ENCODE results near the gene HP1BP3. TPM values are rescaled to one million over a fixed set of nuclear protein-coding genes. Genes with fewer than 3 reads are reported as not detected.
"Not testable (repeated sequence)": the region's sequence is repeated elsewhere in the genome, so short reads cannot be mapped to it uniquely, and the experiment has no call there.

Gene HP1BP3
- polyA plus RNA-seq, 5 donors: 280 to 430 (median 419) TPM

- no peak for DNase-seq
Measured at GRCh38 chr1:20728371-20729154, 58.5 kb downstream of the HP1BP3 start.

GRCh38 chr1:20727746-20728316 lies 59.3 kb downstream of the HP1BP3 start:
- no peak for DNase-seq

GRCh38 chr1:20726932-20727745 lies 60.0 kb downstream of the HP1BP3 start:
- no peak for DNase-seq

- no peak for DNase-seq
Measured at GRCh38 chr1:20726118-20726911, 60.8 kb downstream of the HP1BP3 start.

- DNase-seq: no peak
Measured at GRCh38 chr1:20725189-20726117, 61.7 kb downstream of the HP1BP3 start.

- DNase-seq: no peak
Measured at GRCh38 chr1:20724364-20725188, 62.5 kb downstream of the HP1BP3 start.

GRCh38 chr1:20723537-20724363 lies 63.4 kb downstream of the HP1BP3 start:
- no peak for DNase-seq

- DNase-seq: no peak
Measured at GRCh38 chr1:20723159-20723536, 64.0 kb downstream of the HP1BP3 start.

- no peak for DNase-seq
Measured at GRCh38 chr1:20721117-20722061, 65.7 kb downstream of the HP1BP3 start.

GRCh38 chr1:20720631-20721091 lies 66.4 kb downstream of the HP1BP3 start:
- DNase-seq: no peak

- no peak for DNase-seq
Measured at GRCh38 chr1:20719871-20720620, 67.1 kb downstream of the HP1BP3 start.

GRCh38 chr1:20719261-20719660 lies 67.8 kb downstream of the HP1BP3 start:
- no peak for DNase-seq

- DNase-seq: not testable (repeated sequence)
Measured at GRCh38 chr1:20718343-20718882, 68.7 kb downstream of the HP1BP3 start.

- peak; percentile 73 to 74 for DNase-seq
Measured at GRCh38 chr1:20717452-20718342, 69.4 kb downstream of the HP1BP3 start, which contains the start of gene KIF17. Gene KIF17, minus strand, starts transcription at chr1:20718007. Its CDS starts 301 bp downstream, at chr1:20717706.

- DNase-seq: no peak
Measured at GRCh38 chr1:20716232-20716631, 70.9 kb downstream of the HP1BP3 start.

Data from right lung (tissue), 5 donors.